Activated naive CD4-positive, alpha-beta T cell treated with anti-CD3 and anti-CD28 coated beads, Interleukin-2, amount 10 ng/mL, durations not matched to agents 7 days and 5 days (primary cell): ENCODE measurements around the gene KIAA1671.

Source experiments
- CTCF ChIA-PET: fragments of 350-600 bp; sonication (Branson Sonifier 250); formaldehyde crosslinking; loops from one replicate; lab custom pipeline; 2021; ENCODE audit warnings: antibody characterized with exemption; lab: Charles Lee
- DNase-seq: peaks from one replicate; pipeline ENCODE4 v3.0.0-alpha.2; 2020
- H3K27ac Mint-ChIP-seq: one replicate; pipeline ENCODE4 v1.8.0; 2021; ENCODE audit warnings: mild to moderate bottlenecking, moderate library complexity, mixed read lengths
- H3K27me3 Mint-ChIP-seq: one replicate; pipeline ENCODE4 v1.8.0; 2021; ENCODE audit warnings: mild to moderate bottlenecking, mixed read lengths
- H3K36me3 Mint-ChIP-seq: one replicate; pipeline ENCODE4 v1.8.0; 2021; ENCODE audit warnings: mixed read lengths
- H3K4me1 Mint-ChIP-seq: one replicate; pipeline ENCODE4 v1.8.0; 2021; ENCODE audit warnings: mixed read lengths
- H3K4me3 Mint-ChIP-seq: one replicate; pipeline ENCODE4 v1.8.0; 2021; ENCODE audit warnings: mild to moderate bottlenecking, moderate library complexity, mixed read lengths
- H3K9me3 Mint-ChIP-seq: one replicate; pipeline ENCODE4 v1.8.0; 2021; ENCODE audit warnings: mixed read lengths

KIAA1671 gene

DNA sequence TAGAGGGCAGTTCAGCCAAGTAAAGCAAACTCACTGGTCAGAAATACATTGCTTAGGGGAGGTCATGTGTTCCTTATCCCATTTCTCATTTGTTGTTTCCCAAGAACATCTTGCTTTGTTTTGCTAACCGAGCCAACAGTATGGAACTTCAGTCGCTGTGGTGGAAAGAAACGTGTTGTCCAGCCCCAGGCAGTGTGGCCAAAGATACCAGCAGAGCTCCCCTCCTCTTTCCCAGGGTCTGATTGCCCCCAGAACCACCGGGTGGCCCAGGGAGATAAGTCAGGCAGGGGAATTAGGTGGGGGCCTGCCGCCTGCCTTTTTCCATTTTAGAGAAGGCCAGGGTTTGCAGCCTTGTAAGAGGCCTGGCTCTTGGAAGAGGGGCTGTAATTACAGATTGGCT lies 148.4 kb downstream of the KIAA1671 start:
- no peak for DNase-seq
- no peaks in the 10 kb centered on the region for H3K4me1 Mint-ChIP-seq
- H3K36me3 Mint-ChIP-seq: no peaks in the 10 kb centered on the region
- no peaks in the 10 kb centered on the region for H3K27me3 Mint-ChIP-seq
- no peaks in the 10 kb centered on the region for H3K9me3 Mint-ChIP-seq
- no peak overlapping the region for H3K4me3 Mint-ChIP-seq
- CTCF ChIA-PET: no interaction called here
- H3K27ac Mint-ChIP-seq: no peak overlapping the region

- Mint-ChIP-seq H3K4me1 (no peaks in the 10 kb centered on the region), H3K27me3 (no peaks in the 10 kb centered on the region), H3K36me3 (no peaks in the 10 kb centered on the region), H3K27ac (no peak overlapping the region), H3K9me3 (no peaks in the 10 kb centered on the region), H3K4me3 (no peak overlapping the region)
- CTCF ChIA-PET: no interaction called here
- DNase-seq: no peak
Observed at GRCh38 chr22:25101501-25101900, 149.0 kb downstream of the KIAA1671 start.

GRCh38 chr22:25101986-25102385 lies 149.5 kb downstream of the KIAA1671 start:
- Mint-ChIP-seq H3K27me3 (no peaks in the 10 kb centered on the region), H3K4me1 (no peaks in the 10 kb centered on the region), H3K4me3 (no peak overlapping the region), H3K9me3 (no peaks in the 10 kb centered on the region), H3K36me3 (no peaks in the 10 kb centered on the region), H3K27ac (no peak overlapping the region)
- DNase-seq: no peak
- CTCF ChIA-PET: no interaction called here

GRCh38 chr22:25102722-25103121 lies 150.2 kb downstream of the KIAA1671 start:
- Mint-ChIP-seq H3K27ac (no peak overlapping the region), H3K27me3 (no peaks in the 10 kb centered on the region), H3K36me3 (no peaks in the 10 kb centered on the region), H3K9me3 (no peaks in the 10 kb centered on the region), H3K4me3 (no peak overlapping the region), H3K4me1 (no peaks in the 10 kb centered on the region)
- DNase-seq: no peak
- CTCF ChIA-PET: no interaction called here

DNA sequence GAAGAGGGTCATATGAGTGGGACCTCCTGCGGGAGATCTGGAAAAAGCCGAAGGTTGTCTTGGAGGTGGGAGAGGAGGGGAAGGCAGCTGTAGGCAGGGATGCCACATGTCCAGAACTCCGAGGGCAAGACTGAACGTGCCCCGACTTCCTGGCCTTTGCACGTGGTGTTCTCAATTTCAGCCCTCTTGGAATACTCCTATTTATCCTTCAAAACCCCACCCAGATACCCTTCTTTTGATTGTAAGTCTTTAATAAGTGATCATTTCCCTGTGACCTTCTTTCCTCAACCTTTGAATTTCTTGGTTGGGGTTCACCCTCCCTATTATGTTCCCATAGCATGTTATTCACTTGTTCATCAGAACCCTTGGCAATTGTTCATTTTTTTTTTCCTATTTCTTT lies 151.9 kb downstream of the KIAA1671 start:
- no peak overlapping the region for H3K4me3 Mint-ChIP-seq
- no peak for DNase-seq
- H3K27ac Mint-ChIP-seq: no peak overlapping the region
- no peaks in the 10 kb centered on the region for H3K4me1 Mint-ChIP-seq
- CTCF ChIA-PET: no interaction called here
- H3K36me3 Mint-ChIP-seq: peaks cover 7% of the 10 kb centered on the region
- no peaks in the 10 kb centered on the region for H3K27me3 Mint-ChIP-seq
- H3K9me3 Mint-ChIP-seq: peaks cover 5% of the 10 kb centered on the region

- CTCF ChIA-PET: interaction anchor here (1.1 to 1.2 kb wide), 2 partner anchors 24 to 25 kb away, joined by 3 to 4 read pairs; no protein-coding TSS in a partner anchor
Observed at GRCh38 chr22:25105817-25106650, 153.5 kb downstream of the KIAA1671 start.

GRCh38 chr22:25109878-25110595 lies 157.5 kb downstream of the KIAA1671 start:
- Mint-ChIP-seq H3K4me1 (peaks cover 20% of the 10 kb centered on the region), H3K9me3 (peaks cover 5% of the 10 kb centered on the region), H3K4me3 (peak overlapping the region; percentile 59), H3K27ac (no peak overlapping the region), H3K27me3 (peaks cover 10% of the 10 kb centered on the region), H3K36me3 (peaks cover 8% of the 10 kb centered on the region)
- no peak for DNase-seq
- CTCF ChIA-PET: interaction anchor here (0.7 to 1.8 kb wide), 9 partner anchors 11 to 60 kb away, joined by 3 to 9 read pairs (median 4); no protein-coding TSS in a partner anchor

More at GRCh38 chr22:25105817-25106650, 153.5 kb downstream of the KIAA1671 start:
- Mint-ChIP-seq H3K36me3 (peaks cover 7% of the 10 kb centered on the region), H3K27me3 (peaks cover 4% of the 10 kb centered on the region), H3K9me3 (peaks cover 5% of the 10 kb centered on the region), H3K4me3 (no peak overlapping the region), H3K4me1 (peaks cover 14% of the 10 kb centered on the region), H3K27ac (no peak overlapping the region)
- no peak for DNase-seq

DNA sequence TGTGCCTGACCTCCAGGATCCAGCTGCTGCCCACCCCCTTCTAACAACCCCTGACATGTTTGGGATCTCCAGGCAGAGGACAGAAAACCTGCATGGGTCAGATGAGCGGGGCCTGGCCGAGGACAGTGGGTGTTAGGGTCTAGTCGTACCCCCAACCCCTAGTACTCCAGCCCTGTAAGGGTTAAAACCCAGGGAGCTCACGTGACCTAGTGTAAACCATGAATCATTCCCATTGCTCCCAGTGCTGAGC lies 158.0 kb downstream of the KIAA1671 start:
- peaks cover 5% of the 10 kb centered on the region for H3K9me3 Mint-ChIP-seq
- DNase-seq: no peak
- peak overlapping the region; percentile 59 for H3K4me3 Mint-ChIP-seq
- CTCF ChIA-PET: interaction anchor here (0.7 to 1.8 kb wide), 10 partner anchors 12 to 60 kb away, joined by 3 to 9 read pairs (median 4); no protein-coding TSS in a partner anchor
- H3K27me3 Mint-ChIP-seq: peaks cover 10% of the 10 kb centered on the region
- peaks cover 8% of the 10 kb centered on the region for H3K36me3 Mint-ChIP-seq
- H3K27ac Mint-ChIP-seq: no peak overlapping the region
- H3K4me1 Mint-ChIP-seq: peaks cover 20% of the 10 kb centered on the region

- peak; percentile 67 for DNase-seq
- Mint-ChIP-seq H3K36me3 (peaks cover 8% of the 10 kb centered on the region), H3K27me3 (peaks cover 10% of the 10 kb centered on the region), H3K27ac (no peak overlapping the region), H3K4me3 (peak overlapping the region; percentile 59), H3K9me3 (peaks cover 5% of the 10 kb centered on the region), H3K4me1 (peaks cover 20% of the 10 kb centered on the region)
- CTCF ChIA-PET: interaction anchor here (0.7 to 1.8 kb wide), 11 partner anchors 11 to 59 kb away, joined by 3 to 9 read pairs (median 4); no protein-coding TSS in a partner anchor
Observed at GRCh38 chr22:25110846-25111578, 158.5 kb downstream of the KIAA1671 start.

DNA sequence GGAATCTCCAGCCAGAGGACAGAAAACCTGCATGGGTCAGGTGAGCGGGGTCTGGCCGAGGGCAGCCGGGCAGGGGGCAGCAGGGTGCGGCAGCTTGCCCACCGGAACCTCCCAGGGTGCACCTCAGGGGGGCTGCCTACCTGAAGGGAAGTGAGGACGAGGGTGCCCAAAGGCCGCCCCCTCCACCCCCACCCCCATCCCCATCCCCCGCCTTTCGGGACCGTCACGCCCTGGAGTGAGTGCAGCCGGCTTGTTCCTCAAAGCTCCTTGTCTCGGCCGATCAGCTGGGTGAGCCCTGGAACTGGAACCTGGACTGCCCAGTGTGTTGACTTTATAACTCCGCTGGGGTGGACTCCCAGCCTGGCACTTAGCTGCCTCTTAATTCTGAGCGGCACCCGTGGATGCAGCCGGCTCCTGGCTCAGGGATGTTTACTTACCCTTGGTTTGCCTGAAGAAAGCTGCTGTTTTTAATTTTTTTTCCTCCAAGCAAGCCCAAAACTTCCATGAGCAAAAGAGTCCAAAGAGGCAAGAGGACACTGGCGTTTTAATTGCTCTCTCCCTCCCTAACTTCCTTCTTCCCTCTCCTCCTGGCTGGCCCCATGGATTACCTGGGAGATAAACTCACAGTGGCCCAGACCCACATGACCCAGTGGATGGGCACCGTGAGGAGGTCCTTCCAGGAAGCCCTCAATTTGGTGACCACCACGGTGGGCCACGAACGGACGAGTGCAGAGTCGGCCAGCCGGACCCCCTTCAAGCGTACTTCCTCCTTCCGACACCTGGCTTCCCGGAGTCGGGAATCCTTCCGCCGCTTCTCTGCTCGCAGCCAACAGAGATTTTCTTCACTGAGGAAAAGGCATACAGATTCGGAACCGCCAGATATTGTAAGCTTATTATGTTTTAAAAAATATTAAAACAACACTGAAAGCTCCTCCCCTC lies 159.3 kb downstream of the KIAA1671 start:
- Mint-ChIP-seq H3K4me1 (peaks cover 20% of the 10 kb centered on the region), H3K27ac (no peak overlapping the region)
- DNase-seq: no peak

DNA sequence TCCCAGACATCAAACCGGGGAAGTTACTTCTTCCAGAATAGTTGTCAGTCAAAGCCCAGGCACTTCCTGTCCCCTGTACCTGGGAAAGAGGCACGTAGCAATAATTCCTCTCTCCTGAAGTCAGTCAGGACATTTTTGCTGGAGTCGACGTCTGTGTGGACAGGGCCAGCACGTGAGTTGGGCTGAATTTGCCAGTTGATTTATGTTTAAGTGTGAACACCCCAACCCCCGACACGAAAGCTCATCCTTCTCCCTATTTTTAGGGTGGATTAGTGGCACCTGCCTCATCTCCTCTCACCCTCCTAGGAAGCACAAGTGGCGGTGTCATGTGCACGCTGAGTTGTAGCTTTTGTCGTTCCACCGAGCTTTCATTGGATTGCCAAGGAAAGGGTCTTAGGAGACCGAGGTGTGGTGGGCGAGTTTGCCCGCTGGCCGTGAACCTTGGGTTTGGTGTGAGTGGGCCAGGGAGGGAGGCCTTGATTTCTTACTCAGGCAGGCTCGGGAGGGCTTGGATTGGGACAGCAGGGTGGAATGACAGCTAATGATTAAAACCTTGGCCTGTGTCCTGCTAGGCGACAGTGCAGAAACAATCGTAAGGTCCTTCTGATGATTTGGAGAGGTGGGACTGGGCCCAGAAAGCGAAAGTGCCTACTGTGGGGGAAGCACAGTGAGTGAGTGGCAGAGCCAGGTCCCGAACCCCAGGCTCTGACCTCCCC lies 160.2 kb downstream of the KIAA1671 start:
- no peak for DNase-seq
- Mint-ChIP-seq H3K27me3 (peaks cover 10% of the 10 kb centered on the region), H3K27ac (peak overlapping the region; percentile 24), H3K36me3 (peaks cover 8% of the 10 kb centered on the region), H3K4me3 (no peak overlapping the region), H3K9me3 (peaks cover 5% of the 10 kb centered on the region), H3K4me1 (peaks cover 20% of the 10 kb centered on the region)
- CTCF ChIA-PET: interaction anchor here (1.2 to 1.4 kb wide), 2 partner anchors 9 to 173 kb away, joined by 3 to 4 read pairs; no protein-coding TSS in a partner anchor

More for the DNA sequence above, 159.3 kb downstream of the KIAA1671 start:
- Mint-ChIP-seq H3K27me3 (peaks cover 10% of the 10 kb centered on the region), H3K4me3 (peak overlapping the region; percentile 60), H3K9me3 (peaks cover 5% of the 10 kb centered on the region), H3K36me3 (peaks cover 8% of the 10 kb centered on the region)
- CTCF ChIA-PET: interaction anchor here (0.9 to 1.8 kb wide), 8 partner anchors 10 to 173 kb away, joined by 3 to 9 read pairs (median 4); no protein-coding TSS in a partner anchor

DNA sequence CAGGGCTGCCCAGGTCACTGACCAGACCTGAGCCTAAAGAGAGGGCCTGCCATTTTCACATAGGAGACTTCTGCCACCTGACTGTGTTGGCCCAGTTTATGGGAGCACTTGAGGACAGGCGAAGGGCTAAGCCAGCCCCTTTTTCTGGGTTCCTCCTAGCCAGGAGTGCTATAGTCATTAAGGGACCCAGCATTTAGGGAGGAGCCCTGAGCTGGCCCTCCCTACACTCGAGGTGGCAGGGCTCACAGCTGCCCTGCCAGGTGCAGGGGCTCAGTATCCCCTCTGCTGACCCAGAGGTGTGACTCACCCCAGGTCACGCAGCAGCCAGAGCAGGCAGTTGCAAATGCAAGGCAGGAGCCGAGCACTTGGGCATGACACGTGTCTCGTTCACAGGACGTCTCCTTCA lies 160.8 kb downstream of the KIAA1671 start:
- peaks cover 5% of the 10 kb centered on the region for H3K36me3 Mint-ChIP-seq
- no peak for DNase-seq
- no peak overlapping the region for H3K4me3 Mint-ChIP-seq
- CTCF ChIA-PET: interaction anchor here (1.4 kb wide), 1 partner anchor 174 kb away, joined by 3 read pairs; no protein-coding TSS in a partner anchor
- no peak overlapping the region for H3K27ac Mint-ChIP-seq
- peaks cover 5% of the 10 kb centered on the region for H3K9me3 Mint-ChIP-seq
- H3K27me3 Mint-ChIP-seq: peaks cover 10% of the 10 kb centered on the region
- peaks cover 20% of the 10 kb centered on the region for H3K4me1 Mint-ChIP-seq
